Liver (tissue), 9 donors: ENCODE measurements around the gene DPYD. TPM values are rescaled to one million over a fixed set of nuclear protein-coding genes. Genes with fewer than 3 reads are reported as not detected.

Experiments
- DNase-seq: peaks from one replicate; pipeline ENCODE4 v3.0.0-alpha.2; 2017; ENCODE audit warnings: low spot score
- H3K27ac ChIP-seq, 2 donors: one replicate each; pipeline ENCODE4 v1.7.0; 2013; ENCODE audit warnings: inconsistent platforms in 2 of 2, low read length in 2 of 2, control low read depth in 1 of 2, low read depth in 1 of 2, mild to moderate bottlenecking in 1 of 2
- H3K27me3 ChIP-seq, 4 donors: one replicate each; pipeline versions ENCODE4 v1.6.1 to v1.7.0; 2013; ENCODE audit warnings: low read length in 3 of 4, inconsistent platforms in 1 of 4, mild to moderate bottlenecking in 1 of 4, moderate library complexity in 1 of 4; ENCODE audit not compliant: control insufficient read depth in 4 of 4, insufficient read depth in 4 of 4
- H3K36me3 ChIP-seq, 4 donors: one replicate each; pipeline versions ENCODE4 v1.6.1 to v1.7.0; 2013; ENCODE audit warnings: low read length in 3 of 4, mild to moderate bottlenecking in 3 of 4, low read depth in 1 of 4, moderate library complexity in 1 of 4; ENCODE audit not compliant: control insufficient read depth in 4 of 4, insufficient read depth in 3 of 4
- H3K4me1 ChIP-seq, 4 donors: one replicate each; pipeline versions ENCODE4 v1.6.1 to v1.7.0; 2013; ENCODE audit warnings: low read length in 3 of 4, mild to moderate bottlenecking in 3 of 4, moderate library complexity in 1 of 4; ENCODE audit not compliant: control insufficient read depth in 4 of 4, insufficient read depth in 4 of 4
- H3K4me3 ChIP-seq, 3 donors: one replicate each; pipeline versions ENCODE4 v1.6.1 to v1.7.0; 2013; ENCODE audit warnings: low read length in 3 of 3, control low read depth in 1 of 3, low read depth in 1 of 3, mild to moderate bottlenecking in 1 of 3
- H3K9ac ChIP-seq, 2 donors: one replicate each; pipeline ENCODE4 v1.7.0; 2013; ENCODE audit warnings: low read length in 2 of 2, mild to moderate bottlenecking in 2 of 2, moderate library complexity in 2 of 2, control low read depth in 1 of 2, low read depth in 1 of 2
- H3K9me3 ChIP-seq, 4 donors: one replicate each; pipeline versions ENCODE4 v1.6.1 to v1.7.0; 2013; ENCODE audit warnings: low read length in 3 of 4; ENCODE audit not compliant: control insufficient read depth in 4 of 4
- CTCF ChIP-seq: fragments of 150-350 bp; IDR thresholded peaks from 2 replicates; pipeline ENCODE4 v1.5.1; 2017; ENCODE audit warnings: improper control_type of control experiment, low read depth, low read length; ENCODE audit not compliant: missing input control
- EGR1 ChIP-seq, 2 donors: IDR thresholded peaks; 2 replicates each; pipeline ENCODE4 v1.6.1; 2016 to 2018; ENCODE audit warnings: antibody characterized with exemption in 2 of 2, low read depth in 2 of 2
- FOXA1 ChIP-seq: IDR thresholded peaks from 2 replicates; pipeline ENCODE4 v1.6.1; 2016; ENCODE audit warnings: antibody characterized with exemption
- FOXA2 ChIP-seq: IDR thresholded peaks from 2 replicates; pipeline ENCODE4 v1.6.1; 2016; ENCODE audit warnings: antibody characterized with exemption
- GABPA ChIP-seq, 2 donors: IDR thresholded peaks in 1 of 2; conservative IDR thresholded peaks in 1 of 2; 2 replicates each; pipeline ENCODE4 v1.6.1; 2016; ENCODE audit warnings: antibody characterized with exemption in 2 of 2, mild to moderate bottlenecking in 1 of 2, moderate library complexity in 1 of 2
- HNF4A ChIP-seq, 2 donors: conservative IDR thresholded peaks; 2 replicates each; pipeline ENCODE4 v1.6.1; 2016; ENCODE audit warnings: antibody characterized with exemption in 2 of 2, mild to moderate bottlenecking in 2 of 2
- HNF4G ChIP-seq: IDR thresholded peaks from 2 replicates; pipeline ENCODE4 v1.6.1; 2016; ENCODE audit warnings: antibody characterized with exemption
- JUND ChIP-seq, 2 donors: IDR thresholded peaks; 2 replicates each; pipeline ENCODE4 v1.6.1; 2016; ENCODE audit warnings: antibody characterized with exemption in 2 of 2
- MAX ChIP-seq: IDR thresholded peaks from 2 replicates; pipeline ENCODE4 v1.6.1; 2016; ENCODE audit warnings: antibody characterized with exemption
- NR2F2 ChIP-seq: IDR thresholded peaks from 2 replicates; pipeline ENCODE4 v1.6.1; 2016; ENCODE audit warnings: antibody characterized with exemption
- RAD21 ChIP-seq, 2 donors: IDR thresholded peaks; 2 replicates each; pipeline ENCODE4 v1.6.1; 2016; ENCODE audit warnings: antibody characterized with exemption in 2 of 2, mild to moderate bottlenecking in 2 of 2
- REST ChIP-seq: IDR thresholded peaks from 2 replicates; pipeline ENCODE4 v1.6.1; 2016; ENCODE audit warnings: antibody characterized with exemption, mild to moderate bottlenecking
- RXRA ChIP-seq, 2 donors: IDR thresholded peaks; 2 replicates each; pipeline ENCODE4 v1.6.1; 2017 to 2018; ENCODE audit warnings: antibody characterized with exemption in 2 of 2, mild to moderate bottlenecking in 1 of 2
- SP1 ChIP-seq: IDR thresholded peaks from 2 replicates; pipeline ENCODE4 v1.6.1; 2018; ENCODE audit warnings: antibody characterized with exemption, mild to moderate bottlenecking
- TAF1 ChIP-seq: conservative IDR thresholded peaks from 2 replicates; pipeline ENCODE4 v1.6.1; 2016; ENCODE audit warnings: antibody characterized with exemption, mild to moderate bottlenecking
- YY1 ChIP-seq: IDR thresholded peaks from 2 replicates; pipeline ENCODE4 v1.6.1; 2016; ENCODE audit warnings: antibody characterized with exemption, mild to moderate bottlenecking
- WGBS: extraction: QIAGEN DNeasy Blood & Tissue Kit; methylation state at CpG from one replicate; pipeline ENCODE4 v1.1.7; 2013; 5-methylcytosine and 5-hydroxymethylcytosine counted together
- polyA plus RNA-seq, 2 donors: library from polyadenylated mRNA; stranded (reverse) in 1 of 2; unstranded in 1 of 2; fragments of 200-250 nt in 1 of 2; fragments of >200 nt in 1 of 2; fragmentation: Nextera tagmentation in 1 of 2; extraction: Ambion mirVana in 1 of 2; gene quantifications; one replicate each; pipeline versions ENCODE4 v1.2.1 to v1.2.3, GENCODE V29; 2013 to 2015
- total RNA-seq, 2 donors: library from RNA; depleted of rRNA; stranded (reverse); fragments of >200 nt; gene quantifications; one replicate each; pipeline ENCODE4 v1.2.3, GENCODE V29; 2014
- TF ChIP-seq, protein P1 (sequence below): IDR thresholded peaks from 2 replicates; pipeline ENCODE4 v1.6.1; 2016; ENCODE audit warnings: antibody characterized with exemption
- TF ChIP-seq, protein P2 (sequence below): IDR thresholded peaks from 2 replicates; pipeline ENCODE4 v1.6.1; 2016; ENCODE audit warnings: antibody characterized with exemption
- donor health status: healthy.
- donor health status: healthy.
- donor health status: healthy.
- donor health status: healthy.
- donor health status: healthy.

Gene DPYD
- total and polyA plus RNA-seq, 4 donors: 16.2 to 142 (median 47.0) TPM

DNA sequence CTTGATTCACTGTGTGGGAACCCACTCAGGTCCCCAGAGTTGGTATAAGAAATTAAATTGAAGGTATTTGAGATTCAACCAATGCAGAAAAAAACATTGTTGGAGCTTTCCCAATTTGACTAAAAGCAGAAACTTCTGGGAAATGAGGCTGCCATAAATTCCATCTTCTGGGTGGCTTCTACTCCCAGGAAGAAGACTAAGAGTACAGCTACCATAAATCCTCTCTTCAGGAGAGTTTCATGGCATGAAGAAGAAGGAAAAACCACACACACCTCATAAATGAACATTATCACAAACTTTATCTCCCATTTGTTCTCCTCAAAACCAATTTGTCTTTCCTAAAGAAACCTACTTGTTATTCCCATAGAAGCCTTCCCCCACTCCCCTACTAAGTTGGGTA lies 283.9 kb downstream of the DPYD start:
- Histone ChIP-seq H3K27me3 (no peaks in the 10 kb centered on the region), H3K9me3 (no peaks in the 10 kb centered on the region), H3K4me3 (no peak overlapping the region), H3K27ac (no peak overlapping the region), H3K36me3 (peaks cover 0 to 4% (median 2%) of the 10 kb centered on the region in 4 donors), H3K9ac (no peak overlapping the region), H3K4me1 (no peaks in the 10 kb centered on the region)
- TF ChIP-seq MAX (no peak), TAF1 (no peak), EGR1 (IDR thresholded peaks at IDR 0.05; ENCODE audit: low read depth in 2 of 2) (no peak), CTCF (no peak), YY1 (no peak), NR2F2 (no peak), JUND (IDR thresholded peaks at IDR 0.05) (no peak), FOXA2 (no peak), SP1 (no peak), HNF4A (conservative IDR thresholded peaks at IDR 0.05) (no peak), HNF4G (no peak), RAD21 (IDR thresholded peaks at IDR 0.05) (no peak), RXRA (IDR thresholded peaks at IDR 0.05) (no peak)
- DNase-seq: no peak

DNA sequence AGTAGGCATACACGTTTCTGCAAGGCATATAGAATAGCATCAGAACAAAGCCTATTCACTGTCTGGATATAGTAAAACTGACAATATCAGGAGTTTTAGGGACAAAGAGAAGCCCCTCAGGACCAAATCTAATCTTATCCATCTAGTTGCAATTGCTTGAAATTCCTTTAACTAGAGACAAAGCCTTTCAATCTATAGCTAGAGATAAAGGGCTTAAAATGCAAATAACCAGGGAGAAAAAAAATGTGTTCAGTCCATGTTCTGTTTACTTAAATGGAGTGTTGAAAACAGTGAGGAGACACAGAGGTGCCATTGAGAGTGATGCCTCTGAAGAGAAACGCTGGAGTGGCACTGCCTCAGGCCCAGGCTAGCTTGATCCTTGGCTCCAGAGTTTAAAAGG lies 286.1 kb downstream of the DPYD start:
- Histone ChIP-seq H3K9ac (no peak overlapping the region), H3K36me3 (peaks cover 0 to 4% (median 2%) of the 10 kb centered on the region in 4 donors), H3K9me3 (no peaks in the 10 kb centered on the region), H3K4me1 (no peaks in the 10 kb centered on the region), H3K4me3 (no peak overlapping the region), H3K27me3 (no peaks in the 10 kb centered on the region), H3K27ac (no peak overlapping the region)
- 86% methylated on average over 2 of the region's 2 CpGs for WGBS
- no peak for TF ChIP-seq TAF1
- TF ChIP-seq, protein P1, sequence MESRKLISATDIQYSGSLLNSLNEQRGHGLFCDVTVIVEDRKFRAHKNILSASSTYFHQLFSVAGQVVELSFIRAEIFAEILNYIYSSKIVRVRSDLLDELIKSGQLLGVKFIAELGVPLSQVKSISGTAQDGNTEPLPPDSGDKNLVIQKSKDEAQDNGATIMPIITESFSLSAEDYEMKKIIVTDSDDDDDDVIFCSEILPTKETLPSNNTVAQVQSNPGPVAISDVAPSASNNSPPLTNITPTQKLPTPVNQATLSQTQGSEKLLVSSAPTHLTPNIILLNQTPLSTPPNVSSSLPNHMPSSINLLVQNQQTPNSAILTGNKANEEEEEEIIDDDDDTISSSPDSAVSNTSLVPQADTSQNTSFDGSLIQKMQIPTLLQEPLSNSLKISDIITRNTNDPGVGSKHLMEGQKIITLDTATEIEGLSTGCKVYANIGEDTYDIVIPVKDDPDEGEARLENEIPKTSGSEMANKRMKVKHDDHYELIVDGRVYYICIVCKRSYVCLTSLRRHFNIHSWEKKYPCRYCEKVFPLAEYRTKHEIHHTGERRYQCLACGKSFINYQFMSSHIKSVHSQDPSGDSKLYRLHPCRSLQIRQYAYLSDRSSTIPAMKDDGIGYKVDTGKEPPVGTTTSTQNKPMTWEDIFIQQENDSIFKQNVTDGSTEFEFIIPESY: no peak
- no peak for TF ChIP-seq RXRA (IDR thresholded peaks at IDR 0.05)
- no peak for TF ChIP-seq EGR1 (IDR thresholded peaks at IDR 0.05; ENCODE audit: low read depth in 2 of 2)
- TF ChIP-seq HNF4A (conservative IDR thresholded peaks at IDR 0.05): no peak
- no peak for TF ChIP-seq MAX
- no peak for TF ChIP-seq YY1
- TF ChIP-seq RAD21 (IDR thresholded peaks at IDR 0.05): no peak
- TF ChIP-seq HNF4G: no peak
- TF ChIP-seq SP1: no peak
- no peak for TF ChIP-seq NR2F2
- TF ChIP-seq CTCF: no peak
- no peak for TF ChIP-seq JUND (IDR thresholded peaks at IDR 0.05)
- no peak for TF ChIP-seq GABPA (IDR thresholded peaks at IDR 0.05 in 1 of 2, conservative IDR thresholded peaks at IDR 0.05 in 1 of 2)
- TF ChIP-seq FOXA1: no peak
- no peak for TF ChIP-seq REST
- TF ChIP-seq, protein P2, sequence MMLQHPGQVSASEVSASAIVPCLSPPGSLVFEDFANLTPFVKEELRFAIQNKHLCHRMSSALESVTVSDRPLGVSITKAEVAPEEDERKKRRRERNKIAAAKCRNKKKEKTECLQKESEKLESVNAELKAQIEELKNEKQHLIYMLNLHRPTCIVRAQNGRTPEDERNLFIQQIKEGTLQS: no peak
- no peak for TF ChIP-seq FOXA2
- DNase-seq: no peak
